ENCODE results near the gene SEMA3F.

DNA sequence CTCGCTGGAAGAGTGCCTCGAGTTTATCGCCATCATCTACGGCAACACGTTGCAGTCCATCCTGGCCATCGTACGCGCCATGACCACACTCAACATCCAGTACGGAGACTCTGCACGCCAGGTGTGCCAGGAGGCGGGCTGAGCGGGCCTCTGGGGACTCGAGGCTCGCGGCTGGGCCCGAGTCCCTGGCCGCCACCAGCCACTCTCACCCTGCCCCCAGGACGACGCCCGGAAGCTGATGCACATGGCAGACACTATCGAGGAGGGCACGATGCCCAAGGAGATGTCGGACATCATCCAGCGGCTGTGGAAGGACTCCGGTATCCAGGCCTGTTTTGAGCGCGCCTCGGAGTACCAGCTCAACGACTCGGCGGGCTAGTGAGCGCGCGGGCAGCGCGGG, 38.2 kb downstream of the SEMA3F start:
- TF ChIP-seq SPI1 (IDR thresholded peaks at IDR 0.05; ENCODE audit: borderline replicate concordance, low read depth) (no peak), POLR2AphosphoS5 (IDR thresholded peaks at IDR 0.05; ENCODE audit: low read depth) (no peak)
